Cardiac fibroblast (primary cell): ENCODE data around the gene LSMEM2.

Source experiments
- DNase-seq, 2 donors: peaks; one replicate each; pipeline versions ENCODE4 v3.0.0 to v3.0.0-alpha.2; 2010; ENCODE audit warnings: low read depth in 2 of 2
- H3K4me3 ChIP-seq, 2 donors: replicated peaks in 1 of 2; 1 replicate in 1 of 2; 2 replicates in 1 of 2; pipeline ENCODE4 v1.5.1; 2011; ENCODE audit warnings: low read depth in 2 of 2, low read length in 2 of 2, mild to moderate bottlenecking in 2 of 2, moderate library complexity in 1 of 2
- CTCF ChIP-seq: IDR thresholded peaks from one replicate; pipeline ENCODE4 v1.5.1; 2011; ENCODE audit warnings: low read depth, mild to moderate bottlenecking, low read length, inconsistent platforms

LSMEM2 gene

GRCh38 chr3:50327943-50328691 lies 49.2 kb downstream of the LSMEM2 start, which contains the start of gene TUSC2:
TSS of gene TUSC2 (minus strand) at chr3:50328223. CDS start at chr3:50328099, 124 bp downstream.
- no peak for TF ChIP-seq CTCF
- H3K4me3 ChIP-seq: peak within 1 kb of the TSS; percentile 91 to 92
- peak; percentile 97 for DNase-seq

DNA sequence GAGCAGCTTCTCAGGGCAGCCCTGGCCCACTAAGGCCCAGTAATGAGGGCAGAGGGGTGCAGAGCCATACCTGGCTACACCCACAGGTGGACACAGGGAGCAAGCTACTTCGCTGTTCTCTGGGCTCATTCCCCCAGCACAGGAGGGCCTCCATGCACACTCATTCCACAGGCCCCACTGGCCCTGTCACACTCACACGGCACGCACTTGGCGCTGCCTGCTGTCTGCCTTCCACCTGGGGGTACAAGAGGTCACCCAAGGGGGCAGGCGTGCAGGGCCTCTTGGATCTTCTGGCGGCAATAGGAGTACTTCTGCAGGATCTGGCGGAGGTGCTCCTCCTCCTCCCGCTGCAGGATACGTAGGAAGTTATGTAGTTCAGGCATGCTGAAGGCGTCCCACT lies 51.4 kb downstream of the LSMEM2 start:
- no peak for TF ChIP-seq CTCF
- no peak for DNase-seq
- no peak overlapping the region for H3K4me3 ChIP-seq

DNA sequence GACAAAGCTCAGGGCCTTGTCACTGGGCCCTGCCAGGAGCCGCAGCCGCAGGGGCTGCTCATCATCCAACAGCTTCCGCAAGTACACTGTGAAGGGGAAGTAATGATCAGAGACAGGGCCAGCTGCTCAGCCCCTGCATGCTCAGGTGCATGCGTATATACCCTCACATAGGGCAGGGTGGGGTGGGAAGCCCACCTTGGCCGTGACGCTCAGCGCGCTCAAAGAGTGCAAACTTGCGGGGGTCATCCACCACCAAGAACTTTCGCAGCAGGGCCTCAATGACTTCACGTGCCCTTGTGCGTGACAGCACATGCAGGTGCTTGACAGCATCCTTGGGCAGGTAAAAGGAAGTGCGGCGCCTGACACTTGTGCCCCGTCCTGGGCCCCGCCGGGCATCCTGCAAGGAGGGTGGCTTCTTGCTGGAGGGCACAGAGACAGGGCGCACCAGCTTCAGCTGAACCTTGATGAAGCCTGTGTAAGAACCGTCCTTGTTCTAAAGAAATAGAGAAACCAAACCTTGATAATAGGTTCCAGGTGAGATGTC lies 52.5 kb downstream of the LSMEM2 start:
- DNase-seq: no peak
- TF ChIP-seq CTCF: no peak
- no peak overlapping the region for H3K4me3 ChIP-seq

- peak overlapping the region in 1 of 2 donors; percentile 21 for H3K4me3 ChIP-seq
- TF ChIP-seq CTCF: no peak
- peak; percentile 93 to 95 for DNase-seq
Observed at GRCh38 chr3:50333744-50334328, 54.9 kb downstream of the LSMEM2 start.

DNA sequence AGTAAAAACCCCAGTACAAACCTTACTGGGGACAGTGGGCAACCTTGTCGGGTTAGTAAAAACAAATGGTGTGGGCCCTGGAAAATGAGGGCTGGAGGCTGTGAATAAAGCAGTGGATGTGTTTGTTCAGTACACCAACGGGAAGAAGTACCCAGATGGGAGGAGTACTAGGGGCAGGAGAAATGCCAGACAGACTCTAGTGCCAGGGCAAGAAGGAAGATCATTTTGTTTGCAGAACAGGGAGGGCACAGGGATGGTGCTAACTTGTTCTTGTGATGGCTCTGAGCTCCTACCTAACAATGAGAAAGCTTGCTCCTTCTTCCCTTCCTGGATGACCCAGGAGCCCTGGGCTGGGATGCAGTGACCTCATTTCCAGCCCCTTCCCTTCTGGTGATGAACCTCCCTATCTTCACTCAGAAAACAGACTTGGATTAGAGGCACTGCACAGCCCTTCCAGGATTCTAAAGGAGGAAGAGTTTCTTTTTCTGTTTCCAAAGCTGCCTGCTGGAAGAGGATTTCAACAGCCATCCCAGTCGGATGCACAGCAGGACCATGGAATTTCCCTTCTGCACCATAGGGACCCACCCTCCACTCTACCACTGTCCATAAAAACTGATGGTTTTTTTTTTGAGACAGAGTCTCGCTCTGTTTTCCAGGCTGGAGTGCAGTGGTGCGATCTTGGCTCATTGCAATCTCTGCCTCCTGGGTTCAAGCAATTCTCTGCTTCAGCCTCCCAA lies 55.6 kb downstream of the LSMEM2 start:
- TF ChIP-seq CTCF: no peak

DNA sequence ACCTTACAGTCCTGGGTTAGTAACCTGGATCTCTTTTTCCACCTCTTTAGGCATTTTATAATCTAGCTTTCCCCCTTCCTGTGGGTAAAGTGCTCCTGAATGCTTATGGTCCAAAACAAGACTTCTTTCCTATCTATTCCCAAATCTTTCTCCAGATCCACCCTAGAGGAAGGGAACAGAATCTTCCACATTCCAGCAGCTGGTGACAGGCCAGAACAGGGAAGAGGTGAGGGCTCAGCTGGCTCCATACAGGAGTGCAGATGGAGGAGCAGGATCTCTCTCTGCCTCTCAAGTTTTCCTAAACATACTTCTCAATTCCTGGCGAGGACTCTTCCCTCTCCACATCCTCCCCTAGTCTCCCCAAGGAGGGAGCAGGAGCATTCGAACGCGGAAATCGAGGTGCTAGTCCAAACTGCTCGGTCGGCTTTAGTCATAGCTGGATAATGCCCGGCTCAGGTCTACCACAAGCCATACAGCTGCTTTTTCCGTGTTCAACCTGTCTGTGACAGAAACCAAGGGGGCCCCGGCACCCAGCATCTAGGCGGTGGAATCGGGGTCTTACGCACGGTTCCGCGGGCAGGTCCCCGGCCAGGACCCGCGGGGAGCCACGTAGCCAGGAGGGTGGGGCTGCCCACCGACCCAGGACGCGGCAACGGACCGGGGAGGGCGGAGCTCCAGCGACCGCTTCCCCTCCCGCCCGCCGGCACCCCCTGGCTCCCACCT lies 57.7 kb downstream of the LSMEM2 start:
- peak overlapping the region; percentile 85 to 89 for H3K4me3 ChIP-seq
- no peak for TF ChIP-seq CTCF
- peak; percentile 39 to 49 for DNase-seq

More for the DNA sequence above, 55.6 kb downstream of the LSMEM2 start:
- DNase-seq: no peak
- peak overlapping the region in 1 of 2 donors; percentile 13 for H3K4me3 ChIP-seq
